GM13977 (cell line): ENCODE data around the gene SLC44A3.

Source experiments
- DNase-seq: peaks from one replicate; pipeline ENCODE4 v3.0.0; 2012; ENCODE audit warnings: low spot score
- in situ Hi-C: fragments of 300-500 bp; cut with MboI; formaldehyde crosslinking; loops from one replicate; pipeline ENCODE4 v1.12.0; 2022; ENCODE audit warnings: low sequenced_read_pairs, low pct_unique_long_range_greater_than_20kb, mixed read lengths, inconsistent platforms; ENCODE audit not compliant: unreplicated experiment
- TF ChIP-seq, protein P1 (sequence below): IDR thresholded peaks from 2 replicates; pipeline ENCODE4 v1.5.1; 2012; ENCODE audit warnings: mild to moderate bottlenecking, control low read depth; ENCODE audit not compliant: insufficient read depth; ENCODE audit errors: extremely low read depth, missing control alignments

The SLC44A3 gene

GRCh38 chr1:94878329-94878728 is 58.2 kb downstream of the SLC44A3 start:
- no peak for DNase-seq
- in situ Hi-C loops, result no loop called here
- TF ChIP-seq, protein P1, sequence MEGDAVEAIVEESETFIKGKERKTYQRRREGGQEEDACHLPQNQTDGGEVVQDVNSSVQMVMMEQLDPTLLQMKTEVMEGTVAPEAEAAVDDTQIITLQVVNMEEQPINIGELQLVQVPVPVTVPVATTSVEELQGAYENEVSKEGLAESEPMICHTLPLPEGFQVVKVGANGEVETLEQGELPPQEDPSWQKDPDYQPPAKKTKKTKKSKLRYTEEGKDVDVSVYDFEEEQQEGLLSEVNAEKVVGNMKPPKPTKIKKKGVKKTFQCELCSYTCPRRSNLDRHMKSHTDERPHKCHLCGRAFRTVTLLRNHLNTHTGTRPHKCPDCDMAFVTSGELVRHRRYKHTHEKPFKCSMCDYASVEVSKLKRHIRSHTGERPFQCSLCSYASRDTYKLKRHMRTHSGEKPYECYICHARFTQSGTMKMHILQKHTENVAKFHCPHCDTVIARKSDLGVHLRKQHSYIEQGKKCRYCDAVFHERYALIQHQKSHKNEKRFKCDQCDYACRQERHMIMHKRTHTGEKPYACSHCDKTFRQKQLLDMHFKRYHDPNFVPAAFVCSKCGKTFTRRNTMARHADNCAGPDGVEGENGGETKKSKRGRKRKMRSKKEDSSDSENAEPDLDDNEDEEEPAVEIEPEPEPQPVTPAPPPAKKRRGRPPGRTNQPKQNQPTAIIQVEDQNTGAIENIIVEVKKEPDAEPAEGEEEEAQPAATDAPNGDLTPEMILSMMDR, result no peak

DNA sequence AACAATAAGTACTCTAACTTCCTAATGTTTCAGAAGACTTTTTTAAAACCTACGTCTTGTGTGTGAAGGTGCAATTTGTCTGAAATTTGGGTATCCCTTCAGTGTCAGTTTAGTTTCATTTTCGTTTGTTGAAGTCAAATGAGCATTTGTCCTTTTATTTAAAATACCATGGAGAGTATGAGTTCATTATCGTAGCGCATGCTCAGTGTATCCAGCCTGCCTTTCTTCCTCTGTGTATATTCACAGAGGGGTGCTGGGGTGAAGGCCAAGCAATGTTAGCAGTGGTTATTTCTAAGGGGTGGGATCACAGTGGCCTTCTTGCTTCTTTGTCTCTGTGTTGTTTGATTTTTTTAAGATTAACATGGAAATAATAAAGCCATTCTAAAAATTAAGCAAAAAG is 63.5 kb downstream of the SLC44A3 start:
- in situ Hi-C loops, result no loop called here
- TF ChIP-seq, protein P1, result no peak
- peak; percentile 24 for DNase-seq

DNA sequence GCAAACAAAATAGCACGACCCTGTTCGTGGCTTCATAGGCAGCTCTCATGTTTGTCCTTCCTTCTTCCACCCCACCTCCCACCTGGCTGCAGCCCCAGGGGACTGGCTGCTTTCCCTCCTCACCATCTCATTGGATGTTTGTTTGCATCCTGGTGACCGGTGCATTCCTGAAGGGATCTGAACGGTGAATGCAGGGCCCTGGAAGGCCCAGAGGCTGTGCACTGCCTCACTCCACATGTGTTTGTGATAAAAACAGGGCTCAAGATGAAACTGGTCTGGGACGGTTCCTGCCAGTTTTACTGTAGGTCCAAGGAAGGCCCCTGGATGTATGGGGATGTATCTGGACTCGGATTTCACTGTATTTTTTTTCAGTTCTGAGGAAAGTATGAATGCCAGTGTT is 63.9 kb downstream of the SLC44A3 start:
- in situ Hi-C loops, result no loop called here
- TF ChIP-seq, protein P1, result no peak
- DNase-seq, result no peak

DNA sequence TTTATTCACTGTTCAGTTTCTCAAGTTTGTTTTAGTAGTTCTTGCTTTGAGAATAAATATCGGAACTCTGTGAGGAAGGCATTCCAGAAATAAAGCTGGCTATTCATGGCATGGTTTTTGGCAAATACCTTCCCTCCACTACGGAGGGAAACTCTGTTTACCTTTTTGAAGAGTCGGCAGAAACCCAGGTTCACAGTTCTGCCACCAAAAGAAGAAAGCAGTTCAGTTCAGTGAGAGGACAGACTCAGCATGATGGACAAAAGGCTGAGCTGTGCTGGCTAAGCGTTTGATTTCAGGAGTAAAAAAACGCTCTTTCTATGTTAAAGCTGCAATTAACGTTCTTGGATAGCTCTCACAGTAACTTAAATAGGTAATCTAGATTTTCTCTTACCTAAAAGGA is 64.3 kb downstream of the SLC44A3 start:
- no peak for DNase-seq
- in situ Hi-C loops, result no loop called here
- TF ChIP-seq, protein P1, result no peak

DNA sequence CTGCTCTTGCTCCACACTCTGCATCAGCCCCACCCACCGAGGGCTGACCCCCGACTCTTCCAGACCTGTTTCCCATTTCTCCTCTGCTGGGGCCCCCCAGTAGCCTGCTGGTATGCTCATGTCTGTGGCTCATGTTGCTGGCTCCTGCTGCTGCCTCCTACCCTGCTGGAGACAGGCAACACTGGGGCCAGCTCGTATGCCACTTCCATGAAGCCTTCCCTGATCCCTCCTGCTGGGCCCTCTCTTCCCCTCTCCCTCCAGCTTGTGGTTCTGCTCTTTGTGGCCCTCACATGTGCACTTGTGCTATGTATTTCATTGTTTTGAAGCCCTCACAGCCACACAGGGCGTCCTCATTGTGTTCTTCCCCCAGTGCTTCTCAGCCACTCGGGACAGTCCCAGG is 66.2 kb downstream of the SLC44A3 start:
- no peak for DNase-seq
- in situ Hi-C loops, result no loop called here
- TF ChIP-seq, protein P1, result no peak

DNA sequence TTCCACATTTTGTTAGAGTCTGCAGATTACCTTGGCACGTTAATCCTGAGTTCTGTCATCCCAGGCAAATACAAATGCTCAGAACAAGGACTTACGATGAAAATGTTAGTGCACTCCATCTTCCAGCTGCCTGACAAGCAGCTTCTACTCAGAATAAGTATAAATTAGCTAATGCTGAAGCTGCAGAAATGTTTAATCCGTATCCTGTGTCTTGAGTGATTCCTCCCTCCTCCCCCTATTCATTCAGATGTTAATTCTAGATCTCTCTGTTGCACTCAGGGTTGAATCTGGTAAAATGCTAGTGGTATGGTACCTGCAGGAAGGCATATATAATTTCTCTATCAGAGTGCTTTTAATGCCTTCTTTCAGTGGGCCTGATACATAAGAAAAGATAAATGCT is 66.9 kb downstream of the SLC44A3 start:
- DNase-seq, result no peak
- in situ Hi-C loops, result no loop called here
- TF ChIP-seq, protein P1, result no peak

DNA sequence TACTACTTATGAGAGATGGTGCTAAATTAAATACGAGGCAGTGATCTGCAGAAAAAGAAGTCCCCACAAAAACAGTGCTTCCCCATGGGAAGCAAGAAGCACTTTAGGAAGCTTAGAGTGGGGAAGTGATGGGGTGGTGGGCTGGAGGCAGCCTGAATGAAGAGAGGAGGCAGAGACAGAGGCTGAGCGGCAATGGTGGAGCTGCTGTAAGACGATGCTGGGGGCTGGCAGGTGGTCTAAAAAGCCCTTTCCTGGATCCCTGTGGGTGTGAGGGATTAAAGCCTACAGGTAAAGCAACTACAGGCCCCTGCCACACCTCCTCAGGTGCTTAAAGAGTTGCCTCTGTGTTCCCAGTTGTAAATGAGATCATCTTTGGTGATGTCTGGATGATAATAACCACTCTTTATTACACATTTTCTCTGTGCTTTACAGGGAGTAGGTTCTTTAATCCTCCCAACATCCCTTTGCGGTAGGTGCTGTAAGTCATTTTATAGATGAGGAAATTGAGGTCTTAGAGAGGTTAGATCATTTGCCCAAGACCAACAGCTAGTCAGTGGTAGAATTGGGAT is 67.5 kb downstream of the SLC44A3 start:
- in situ Hi-C loops, result no loop called here
- no peak for DNase-seq
- TF ChIP-seq, protein P1, result no peak
